ENCODE measurements around the gene SYNRG.

Gene SYNRG

GRCh38 chr17:37567137-37567536, 42.1 kb downstream of the SYNRG start:
- Histone ChIP-seq H2AFZ (ENCODE audit: low read length, unreplicated experiment) (no peak overlapping the region), H3K27me3 (ENCODE audit: insufficient read depth, low read length) (no peaks in the 10 kb centered on the region), H3K4me1 (ENCODE audit: control insufficient read depth, insufficient read depth, low read length, unreplicated experiment) (no peaks in the 10 kb centered on the region), H3K36me3 (ENCODE audit: insufficient read depth, low read length) (peaks cover 10% of the 10 kb centered on the region; the same call in 1 of the 2 replicates), H3K27ac (ENCODE audit: low read depth, low read length) (no peak overlapping the region), H3K4me3 (ENCODE audit: low read depth, low read length) (no peak overlapping the region), H3K79me2 (ENCODE audit: control insufficient read depth, insufficient read depth, low read length, unreplicated experiment) (no peaks in the 10 kb centered on the region)

- no peak overlapping the region for H2AFZ ChIP-seq (ENCODE audit: low read length, unreplicated experiment)
- no peak overlapping the region for H3K4me3 ChIP-seq (ENCODE audit: low read depth, low read length)
- H3K27ac ChIP-seq (ENCODE audit: low read depth, low read length) = no peak overlapping the region
- no peaks in the 10 kb centered on the region for H3K27me3 ChIP-seq (ENCODE audit: insufficient read depth, low read length)
- peaks cover 17% of the 10 kb centered on the region for H3K36me3 ChIP-seq (ENCODE audit: insufficient read depth, low read length)
- no peaks in the 10 kb centered on the region for H3K4me1 ChIP-seq (ENCODE audit: control insufficient read depth, insufficient read depth, low read length, unreplicated experiment)
- H3K79me2 ChIP-seq (ENCODE audit: control insufficient read depth, insufficient read depth, low read length, unreplicated experiment) = no peaks in the 10 kb centered on the region
These were observed 45.0 kb downstream of the SYNRG start for GRCh38 chr17:37564252-37564651.

- H3K36me3 ChIP-seq (ENCODE audit: insufficient read depth, low read length) = peaks cover 23% of the 10 kb centered on the region; the same call in 1 of the 2 replicates
- no peaks in the 10 kb centered on the region for H3K27me3 ChIP-seq (ENCODE audit: insufficient read depth, low read length)
These were observed 47.0 kb downstream of the SYNRG start for GRCh38 chr17:37562016-37562745.

GRCh38 chr17:37558299-37558698, 50.9 kb downstream of the SYNRG start:
- Histone ChIP-seq H3K4me1 (ENCODE audit: control insufficient read depth, insufficient read depth, low read length, unreplicated experiment) (no peaks in the 10 kb centered on the region), H3K36me3 (ENCODE audit: insufficient read depth, low read length) (peaks cover 27% of the 10 kb centered on the region; the same call in 1 of the 2 replicates), H3K4me3 (ENCODE audit: low read depth, low read length) (no peak overlapping the region), H3K27ac (ENCODE audit: low read depth, low read length) (no peak overlapping the region), H3K27me3 (ENCODE audit: insufficient read depth, low read length) (no peaks in the 10 kb centered on the region), H2AFZ (ENCODE audit: low read length, unreplicated experiment) (no peak overlapping the region), H3K79me2 (ENCODE audit: control insufficient read depth, insufficient read depth, low read length, unreplicated experiment) (no peaks in the 10 kb centered on the region)

More at GRCh38 chr17:37562016-37562745, 47.0 kb downstream of the SYNRG start:
- no peak overlapping the region for H3K4me3 ChIP-seq (ENCODE audit: low read depth, low read length)
- no peaks in the 10 kb centered on the region for H3K4me1 ChIP-seq (ENCODE audit: control insufficient read depth, insufficient read depth, low read length, unreplicated experiment)
- H2AFZ ChIP-seq (ENCODE audit: low read length, unreplicated experiment) = no peak overlapping the region
- no peak overlapping the region for H3K27ac ChIP-seq (ENCODE audit: low read depth, low read length)
- no peaks in the 10 kb centered on the region for H3K79me2 ChIP-seq (ENCODE audit: control insufficient read depth, insufficient read depth, low read length, unreplicated experiment)

- Histone ChIP-seq H3K4me1 (ENCODE audit: control insufficient read depth, insufficient read depth, low read length, unreplicated experiment) (no peaks in the 10 kb centered on the region), H3K27ac (ENCODE audit: low read depth, low read length) (no peak overlapping the region), H2AFZ (ENCODE audit: low read length, unreplicated experiment) (no peak overlapping the region), H3K4me3 (ENCODE audit: low read depth, low read length) (no peak overlapping the region), H3K27me3 (ENCODE audit: insufficient read depth, low read length) (no peaks in the 10 kb centered on the region), H3K79me2 (ENCODE audit: control insufficient read depth, insufficient read depth, low read length, unreplicated experiment) (no peaks in the 10 kb centered on the region), H3K36me3 (ENCODE audit: insufficient read depth, low read length) (peaks cover 27% of the 10 kb centered on the region; the same call in 1 of the 2 replicates)
These were observed 51.7 kb downstream of the SYNRG start for GRCh38 chr17:37557482-37557881.

GRCh38 chr17:37555386-37555785, 53.8 kb downstream of the SYNRG start:
- no peaks in the 10 kb centered on the region for H3K4me1 ChIP-seq (ENCODE audit: control insufficient read depth, insufficient read depth, low read length, unreplicated experiment)
- no peak overlapping the region for H2AFZ ChIP-seq (ENCODE audit: low read length, unreplicated experiment)
- H3K4me3 ChIP-seq (ENCODE audit: low read depth, low read length) = no peak overlapping the region
- no peaks in the 10 kb centered on the region for H3K27me3 ChIP-seq (ENCODE audit: insufficient read depth, low read length)
- no peaks in the 10 kb centered on the region for H3K79me2 ChIP-seq (ENCODE audit: control insufficient read depth, insufficient read depth, low read length, unreplicated experiment)
- no peak overlapping the region for H3K27ac ChIP-seq (ENCODE audit: low read depth, low read length)
- 0 out of 2 replicates have a peak, but pooled peaks cover 20% of the 10 kb centered on the region for H3K36me3 ChIP-seq (ENCODE audit: insufficient read depth, low read length)

- Histone ChIP-seq H3K4me1 (ENCODE audit: control insufficient read depth, insufficient read depth, low read length, unreplicated experiment) (no peaks in the 10 kb centered on the region), H3K27me3 (ENCODE audit: insufficient read depth, low read length) (no peaks in the 10 kb centered on the region), H3K4me3 (ENCODE audit: low read depth, low read length) (no peak overlapping the region), H3K79me2 (ENCODE audit: control insufficient read depth, insufficient read depth, low read length, unreplicated experiment) (no peaks in the 10 kb centered on the region), H3K27ac (ENCODE audit: low read depth, low read length) (no peak overlapping the region), H2AFZ (ENCODE audit: low read length, unreplicated experiment) (no peak overlapping the region), H3K36me3 (ENCODE audit: insufficient read depth, low read length) (0 out of 2 replicates have a peak, but pooled peaks cover 14% of the 10 kb centered on the region)
These were observed 55.7 kb downstream of the SYNRG start for GRCh38 chr17:37553401-37553966.

- no peaks in the 10 kb centered on the region for H3K79me2 ChIP-seq (ENCODE audit: control insufficient read depth, insufficient read depth, low read length, unreplicated experiment)
- H2AFZ ChIP-seq (ENCODE audit: low read length, unreplicated experiment) = no peak overlapping the region
- no peaks in the 10 kb centered on the region for H3K27me3 ChIP-seq (ENCODE audit: insufficient read depth, low read length)
- H3K4me1 ChIP-seq (ENCODE audit: control insufficient read depth, insufficient read depth, low read length, unreplicated experiment) = no peaks in the 10 kb centered on the region
- no peak overlapping the region for H3K27ac ChIP-seq (ENCODE audit: low read depth, low read length)
- 0 out of 2 replicates have a peak, but pooled peaks cover 7% of the 10 kb centered on the region for H3K36me3 ChIP-seq (ENCODE audit: insufficient read depth, low read length)
- H3K4me3 ChIP-seq (ENCODE audit: low read depth, low read length) = no peak overlapping the region
These were observed 57.4 kb downstream of the SYNRG start for GRCh38 chr17:37551788-37552187.

GRCh38 chr17:37547986-37548385, 61.2 kb downstream of the SYNRG start:
- Histone ChIP-seq H3K4me1 (ENCODE audit: control insufficient read depth, insufficient read depth, low read length, unreplicated experiment) (no peaks in the 10 kb centered on the region), H3K27ac (ENCODE audit: low read depth, low read length) (no peak overlapping the region), H3K27me3 (ENCODE audit: insufficient read depth, low read length) (no peaks in the 10 kb centered on the region), H3K79me2 (ENCODE audit: control insufficient read depth, insufficient read depth, low read length, unreplicated experiment) (no peaks in the 10 kb centered on the region), H2AFZ (ENCODE audit: low read length, unreplicated experiment) (no peak overlapping the region), H3K4me3 (ENCODE audit: low read depth, low read length) (no peak overlapping the region), H3K36me3 (ENCODE audit: insufficient read depth, low read length) (no peaks in the 10 kb centered on the region; the same call in 1 of the 2 replicates)

- Histone ChIP-seq H3K27ac (ENCODE audit: low read depth, low read length) (no peak overlapping the region), H3K4me1 (ENCODE audit: control insufficient read depth, insufficient read depth, low read length, unreplicated experiment) (no peaks in the 10 kb centered on the region), H3K27me3 (ENCODE audit: insufficient read depth, low read length) (no peaks in the 10 kb centered on the region), H2AFZ (ENCODE audit: low read length, unreplicated experiment) (no peak overlapping the region), H3K79me2 (ENCODE audit: control insufficient read depth, insufficient read depth, low read length, unreplicated experiment) (no peaks in the 10 kb centered on the region), H3K36me3 (ENCODE audit: insufficient read depth, low read length) (peaks cover 7% of the 10 kb centered on the region), H3K4me3 (ENCODE audit: low read depth, low read length) (no peak overlapping the region)
These were observed 62.9 kb downstream of the SYNRG start for GRCh38 chr17:37546302-37546701.

- H3K4me1 ChIP-seq (ENCODE audit: control insufficient read depth, insufficient read depth, low read length, unreplicated experiment) = no peaks in the 10 kb centered on the region
- no peak overlapping the region for H2AFZ ChIP-seq (ENCODE audit: low read length, unreplicated experiment)
- H3K79me2 ChIP-seq (ENCODE audit: control insufficient read depth, insufficient read depth, low read length, unreplicated experiment) = no peaks in the 10 kb centered on the region
- peaks cover 13% of the 10 kb centered on the region for H3K36me3 ChIP-seq (ENCODE audit: insufficient read depth, low read length)
- H3K4me3 ChIP-seq (ENCODE audit: low read depth, low read length) = no peak overlapping the region
- no peaks in the 10 kb centered on the region for H3K27me3 ChIP-seq (ENCODE audit: insufficient read depth, low read length)
- no peak overlapping the region for H3K27ac ChIP-seq (ENCODE audit: low read depth, low read length)
These were observed 63.7 kb downstream of the SYNRG start for GRCh38 chr17:37545486-37545885.
